Ovary (tissue), 9 donors: ENCODE results near the gene NPAS2. TPM values are rescaled to one million over a fixed set of nuclear protein-coding genes. Genes with fewer than 3 reads are reported as not detected.

Experiments used
- DNase-seq, 5 donors: peaks; one replicate each; pipeline ENCODE4 v3.0.0-alpha.2; 2019 to 2020
- H3K27ac ChIP-seq, 2 donors: fragments of 200-600 bp; one replicate each; pipeline versions ENCODE4 v1.5.1 to v1.8.0; 2019 to 2022
- H3K27me3 ChIP-seq: fragments of 200-600 bp; one replicate; pipeline ENCODE4 v1.8.0; 2022
- H3K36me3 ChIP-seq: fragments of 200-600 bp; sonication (generic); one replicate; pipeline ENCODE4 v1.5.1; 2019
- H3K4me1 ChIP-seq: one replicate; pipeline ENCODE4 v1.8.1; 2013; ENCODE audit warnings: mild to moderate bottlenecking, moderate library complexity; ENCODE audit not compliant: insufficient read depth
- H3K4me3 ChIP-seq: fragments of 200-600 bp; sonication (generic); one replicate; pipeline ENCODE4 v1.5.1; 2017
- H3K9me3 ChIP-seq, 2 donors: fragments of 200-600 bp in 1 of 2; sonication (generic) in 1 of 2; one replicate each; pipeline versions ENCODE4 v1.5.1 to v1.8.1; 2013 to 2019; ENCODE audit warnings: mild to moderate bottlenecking in 1 of 2, moderate library complexity in 1 of 2
- CTCF ChIP-seq, 3 donors: fragments of 450-650 bp in 2 of 3; fragments of 200-600 bp in 1 of 3; IDR thresholded peaks; one replicate each; pipeline versions ENCODE4 v1.5.1 to v1.8.0; 2016 to 2022; ENCODE audit warnings: antibody characterized with exemption in 3 of 3, mild to moderate bottlenecking in 1 of 3
- EP300 ChIP-seq: sonication (generic); formaldehyde crosslinking; IDR thresholded peaks from one replicate; pipeline ENCODE4 v1.6.1; 2017; ENCODE audit warnings: antibody characterized with exemption
- POLR2A ChIP-seq: fragments of 450-650 bp; IDR thresholded peaks from one replicate; pipeline ENCODE4 v1.6.1; 2017; ENCODE audit warnings: antibody characterized with exemption, mild to moderate bottlenecking, moderate library complexity
- whole genome bisulfite sequencing, 3 donors: extraction: QIAGEN DNeasy Blood & Tissue Kit in 1 of 3; methylation state at CpG; one replicate each; pipeline versions ENCODE4 v1.1.5 to v1.1.7; 2013 to 2017; 5-methylcytosine and 5-hydroxymethylcytosine counted together
- intact Hi-C, 4 donors: fragments of 100-400 bp; cut with DNase I; formaldehyde crosslinking; loops; one replicate each; pipeline versions ENCODE4 v1.11.0 to v1.15.1; 2022 to 2023
- polyA plus RNA-seq, 2 donors: library from polyadenylated mRNA; stranded (reverse); fragments of 200-250 nt in 1 of 2; fragments of 350-450 nt in 1 of 2; fragmentation: Illumina TruSeq in 1 of 2; extraction: RNeasy Lipid Tissue Mini Kit (QIAGEN cat#74804) in 1 of 2; gene quantifications; one replicate each; pipeline ENCODE4 v1.2.3, GENCODE V29; 2013 to 2014
- total RNA-seq, 7 donors: library from RNA; depleted of rRNA in 2 of 7; stranded (reverse); fragments of >200 nt in 2 of 7; fragmentation: NEBNext Ultra II Directional in 3 of 7; extraction: Animal tissue kit (Norgen Biotek cat#: 25700) in 3 of 7; gene quantifications; one replicate each; pipeline versions ENCODE4 v1.1.0 to v1.2.4, GENCODE V29; 2016 to 2023
- donor health status: DM: no; HTN: no; CAD: no; lungs with moderate emphysema.
- donor health status: DM: no; HTN: no; CAD: no.
- donor health status: Bipolar disorder and iron deficiency.
- donor health status: DM: yes; HTN: yes; CAD: no.
- donor health status: DM: no; HTN: no; CAD: no.
- donor health status: DM: yes; HTN: yes; CAD: no.

NPAS2 gene
- total and polyA plus RNA-seq, 9 donors, result 1.6 to 20.6 (median 7.3) TPM

- H3K4me1 ChIP-seq, result no peaks in the 10 kb centered on the region
- no peaks in the 10 kb centered on the region for H3K36me3 ChIP-seq
- H3K9me3 ChIP-seq, result no peaks in the 10 kb centered on the region
- no peak for TF ChIP-seq CTCF (IDR thresholded peaks at IDR 0.05)
- TF ChIP-seq EP300, result no peak
- no peak for TF ChIP-seq POLR2A
- DNase-seq, result no peak
- H3K27ac ChIP-seq, result no peak overlapping the region
- 86 to 95% (median 89%) methylated on average over 5 of the region's 5 CpGs for WGBS, 3 donors
- H3K4me3 ChIP-seq, result no peak overlapping the region
- no peaks in the 10 kb centered on the region for H3K27me3 ChIP-seq
- intact Hi-C loops, result no loop called here
These were observed 125.4 kb downstream of the NPAS2 start for GRCh38 chr2:100945433-100945740.

GRCh38 chr2:100945930-100946607 lies 126.1 kb downstream of the NPAS2 start:
- 90 to 92% (median 92%) methylated on average over 8 of the region's 8 CpGs for WGBS, 3 donors
- Histone ChIP-seq H3K27me3 (no peaks in the 10 kb centered on the region), H3K4me1 (no peaks in the 10 kb centered on the region), H3K36me3 (no peaks in the 10 kb centered on the region), H3K9me3 (no peaks in the 10 kb centered on the region), H3K27ac (no peak overlapping the region), H3K4me3 (no peak overlapping the region)
- no peak for DNase-seq
- intact Hi-C loops, result no loop called here
- no peak for TF ChIP-seq CTCF (IDR thresholded peaks at IDR 0.05)
- no peak for TF ChIP-seq POLR2A
- no peak for TF ChIP-seq EP300

DNA sequence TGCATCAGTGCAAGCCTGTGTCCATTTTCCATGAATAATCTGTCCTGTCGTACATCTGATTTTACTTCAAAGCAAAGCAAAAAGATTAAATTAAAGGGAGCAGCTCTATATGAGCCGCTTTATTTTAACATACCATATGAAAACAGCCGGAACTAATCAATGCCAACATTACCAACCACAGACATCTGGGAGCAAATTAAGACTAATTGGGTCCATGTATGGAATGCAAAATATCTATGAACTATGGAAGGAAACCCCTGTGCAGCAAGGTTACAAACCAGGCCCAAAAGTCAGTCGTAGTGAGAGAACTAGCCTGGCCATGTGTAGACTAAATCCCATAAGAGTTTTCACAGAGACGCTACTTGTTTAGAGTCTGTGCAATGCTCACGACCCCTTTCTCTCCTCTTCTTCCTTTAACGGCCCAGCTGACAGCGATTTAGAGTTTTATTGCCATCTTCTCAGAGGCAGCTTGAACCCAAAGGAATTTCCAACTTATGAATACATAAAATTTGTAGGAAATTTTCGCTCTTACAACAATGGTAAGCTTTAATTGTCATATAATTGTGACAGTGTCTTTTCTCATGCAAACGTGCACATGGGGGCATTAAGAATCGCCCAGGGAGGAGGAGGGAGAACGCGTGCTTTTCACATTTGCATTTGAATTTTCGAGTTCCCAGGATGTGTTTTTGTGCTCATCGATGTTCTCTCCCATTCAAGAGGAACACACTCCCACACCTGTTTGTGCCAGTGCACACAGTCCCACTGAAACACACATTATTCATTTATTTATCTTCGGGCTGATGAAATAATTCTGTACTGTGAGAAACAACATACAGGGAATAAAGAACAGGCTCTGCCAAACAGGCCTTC lies 129.2 kb downstream of the NPAS2 start:
- Histone ChIP-seq H3K4me1 (no peaks in the 10 kb centered on the region), H3K36me3 (no peaks in the 10 kb centered on the region), H3K4me3 (no peak overlapping the region), H3K9me3 (no peaks in the 10 kb centered on the region), H3K27ac (no peak overlapping the region), H3K27me3 (no peaks in the 10 kb centered on the region)
- no peak for TF ChIP-seq CTCF (IDR thresholded peaks at IDR 0.05)
- no peak for TF ChIP-seq POLR2A
- TF ChIP-seq EP300, result no peak
- 83 to 84% (median 84%) methylated on average over 16 of the region's 16 CpGs for WGBS, 3 donors
- intact Hi-C loops, result no loop called here
- DNase-seq, result no peak

- 91 to 95% (median 94%) methylated on average over 2 of the region's 2 CpGs for WGBS, 3 donors
- Histone ChIP-seq H3K36me3 (no peaks in the 10 kb centered on the region), H3K27me3 (no peaks in the 10 kb centered on the region), H3K4me1 (no peaks in the 10 kb centered on the region), H3K4me3 (no peak overlapping the region), H3K27ac (no peak overlapping the region), H3K9me3 (no peaks in the 10 kb centered on the region)
- no peak for DNase-seq
- TF ChIP-seq CTCF (IDR thresholded peaks at IDR 0.05) (no peak), POLR2A (no peak), EP300 (no peak)
- intact Hi-C loops, result no loop called here
These were observed 132.6 kb downstream of the NPAS2 start for GRCh38 chr2:100952512-100952911.
